Measurements from ENCODE around the gene POLR2A. TPM values are rescaled to one million over a fixed set of nuclear protein-coding genes. Genes with fewer than 3 reads are reported as not detected.
A peak's percentile ranks its signal among the peaks of the same experiment; 100 is the strongest.

POLR2A gene
- total and polyA plus RNA-seq, 8 donors = 90.8 to 118 (median 109) TPM

GRCh38 chr17:7508846-7509245, 24.7 kb downstream of the POLR2A start:
- Histone ChIP-seq H3K27me3 (no peaks in the 10 kb centered on the region), H3K27ac (no peak overlapping the region), H3K9me3 (no peaks in the 10 kb centered on the region), H3K4me3 (no peak overlapping the region), H3K36me3 (peaks cover 0 to 100% of the 10 kb centered on the region in 2 donors), H3K4me1 (no peaks in the 10 kb centered on the region)
- no peak for TF ChIP-seq CTCF (IDR thresholded peaks at IDR 0.05)
- ATAC-seq (no peak), DNase-seq (no peak)
- intact Hi-C loops (cut with DNase I) = no loop called here

- Histone ChIP-seq H3K27me3 (no peaks in the 10 kb centered on the region), H3K4me3 (no peak overlapping the region), H3K27ac (no peak overlapping the region), H3K4me1 (peaks cover 2 to 3% of the 10 kb centered on the region in 2 donors), H3K9me3 (no peaks in the 10 kb centered on the region), H3K36me3 (peaks cover 0 to 98% of the 10 kb centered on the region in 2 donors)
- ATAC-seq = no peak
- intact Hi-C loops (cut with DNase I) = loop anchor here in 1 of 2 donors (5.0 kb wide), 1 partner anchor 52 kb away; the partner anchor contains the start of gene SENP3
- DNase-seq = no peak
- TF ChIP-seq CTCF (IDR thresholded peaks at IDR 0.05) = no peak
Observed at GRCh38 chr17:7509937-7510336, 25.8 kb downstream of the POLR2A start.

GRCh38 chr17:7511108-7511507, 26.9 kb downstream of the POLR2A start:
- intact Hi-C loops (cut with DNase I) = loop anchor here in 1 of 2 donors (5.0 kb wide), 1 partner anchor 51 kb away; the partner anchor contains the start of gene SENP3
- Histone ChIP-seq H3K4me3 (no peak overlapping the region), H3K27me3 (no peaks in the 10 kb centered on the region), H3K9me3 (no peaks in the 10 kb centered on the region), H3K27ac (no peak overlapping the region), H3K36me3 (peaks cover 0 to 87% of the 10 kb centered on the region in 2 donors), H3K4me1 (peaks cover 4 to 13% of the 10 kb centered on the region in 2 donors)
- DNase-seq (no peak), ATAC-seq (no peak)
- TF ChIP-seq CTCF (IDR thresholded peaks at IDR 0.05) = no peak

GRCh38 chr17:7512105-7512504, 27.9 kb downstream of the POLR2A start:
- Histone ChIP-seq H3K36me3 (peaks cover 0 to 79% of the 10 kb centered on the region in 2 donors), H3K9me3 (no peaks in the 10 kb centered on the region), H3K4me1 (peaks cover 4 to 16% of the 10 kb centered on the region in 2 donors), H3K4me3 (no peak overlapping the region), H3K27ac (no peak overlapping the region), H3K27me3 (no peaks in the 10 kb centered on the region)
- peak in 1 of 4 donors; percentile 76 for DNase-seq
- intact Hi-C loops (cut with DNase I) = loop anchor here in 1 of 2 donors (5.0 kb wide), 1 partner anchor 50 kb away; the partner anchor contains the start of gene SENP3
- no peak for ATAC-seq
- no peak for TF ChIP-seq CTCF (IDR thresholded peaks at IDR 0.05)

GRCh38 chr17:7512824-7513540, 28.8 kb downstream of the POLR2A start:
- H3K36me3 ChIP-seq = peaks cover 0 to 70% of the 10 kb centered on the region in 2 donors

More at GRCh38 chr17:7512824-7513540, 28.8 kb downstream of the POLR2A start:
- Histone ChIP-seq H3K27ac (no peak overlapping the region), H3K4me3 (no peak overlapping the region), H3K27me3 (no peaks in the 10 kb centered on the region), H3K4me1 (peaks cover 4 to 16% of the 10 kb centered on the region in 2 donors), H3K9me3 (no peaks in the 10 kb centered on the region)
- no peak for ATAC-seq
- TF ChIP-seq CTCF (IDR thresholded peaks at IDR 0.05) = no peak
- intact Hi-C loops (cut with DNase I) = loop anchor here in 1 of 2 donors (5.0 kb wide), 1 partner anchor 49 kb away; the partner anchor contains the start of gene SENP3
- no peak for DNase-seq
